WERI-Rb-1 (cell line): Measurements from ENCODE around the gene CELSR1.

Experiments
- DNase-seq: peaks from one replicate; pipeline ENCODE4 v3.0.0-alpha.2; 2020
- H3K27ac ChIP-seq: fragments of 250-450 bp; sonication (Bioruptor Pico); 2 replicates; pipeline ENCODE4 v1.5.1; 2020; ENCODE audit warnings: mild to moderate bottlenecking, moderate library complexity
- H3K27me3 ChIP-seq: fragments of 250-450 bp; sonication (Bioruptor Pico); 2 replicates; pipeline ENCODE4 v1.5.1; 2021; ENCODE audit warnings: mild to moderate bottlenecking, low read depth, moderate library complexity; ENCODE audit not compliant: insufficient read depth, severe bottlenecking
- H3K36me3 ChIP-seq: fragments of 250-450 bp; sonication (Bioruptor Pico); 2 replicates; pipeline ENCODE4 v1.5.1; 2020; ENCODE audit warnings: mild to moderate bottlenecking, moderate library complexity
- H3K4me3 ChIP-seq: 2 replicates; pipeline ENCODE4 v1.5.1; 2011; ENCODE audit warnings: low read depth, mild to moderate bottlenecking, control low read depth, low read length
- H3K9me3 ChIP-seq: fragments of 250-450 bp; sonication (Bioruptor Pico); 2 replicates; pipeline ENCODE4 v1.5.1; 2021; ENCODE audit warnings: mild to moderate bottlenecking, moderate library complexity; ENCODE audit not compliant: severe bottlenecking
- CTCF ChIP-seq: IDR thresholded peaks from 2 replicates; pipeline ENCODE4 v1.5.1; 2011; ENCODE audit warnings: low read depth, mild to moderate bottlenecking, control low read depth, inconsistent platforms, low read length

Gene CELSR1

GRCh38 chr22:46560696-46561295 lies 23.4 kb upstream of the CELSR1 start:
- H3K9me3 ChIP-seq = peaks cover 9% of the 10 kb centered on the region
- H3K4me3 ChIP-seq = no peak overlapping the region
- no peak for DNase-seq
- TF ChIP-seq CTCF = no peak
- no peaks in the 10 kb centered on the region for H3K27me3 ChIP-seq
- no peaks in the 10 kb centered on the region for H3K36me3 ChIP-seq
- H3K27ac ChIP-seq = no peak overlapping the region

- Histone ChIP-seq H3K9me3 (peaks cover 9% of the 10 kb centered on the region), H3K27ac (no peak overlapping the region), H3K36me3 (no peaks in the 10 kb centered on the region), H3K27me3 (no peaks in the 10 kb centered on the region), H3K4me3 (no peak overlapping the region)
- no peak for TF ChIP-seq CTCF
- DNase-seq = no peak
Measured at GRCh38 chr22:46557736-46558480, 20.5 kb upstream of the CELSR1 start.

DNA sequence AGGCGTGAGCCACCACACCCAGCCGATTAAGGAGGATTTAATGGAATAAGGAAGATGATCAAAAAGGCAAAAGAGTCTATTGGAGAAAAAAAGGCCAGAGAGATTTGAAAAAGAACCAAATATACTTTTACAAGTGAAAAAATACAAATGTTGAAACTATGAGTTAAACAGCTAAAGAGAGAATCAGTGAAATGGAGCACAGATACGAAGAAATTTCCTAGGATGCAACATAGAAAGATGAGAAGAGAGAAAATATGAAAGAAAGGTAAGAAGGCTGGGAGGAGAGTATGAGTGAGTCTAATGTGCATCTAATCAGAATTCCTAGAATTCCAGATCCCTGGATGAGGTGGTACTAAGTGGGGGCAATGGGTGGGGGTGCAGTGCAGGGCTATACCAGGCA lies 19.4 kb upstream of the CELSR1 start:
- Histone ChIP-seq H3K9me3 (peaks cover 9% of the 10 kb centered on the region), H3K36me3 (no peaks in the 10 kb centered on the region), H3K27me3 (no peaks in the 10 kb centered on the region), H3K4me3 (no peak overlapping the region), H3K27ac (no peak overlapping the region)
- TF ChIP-seq CTCF = no peak
- DNase-seq = no peak

DNA sequence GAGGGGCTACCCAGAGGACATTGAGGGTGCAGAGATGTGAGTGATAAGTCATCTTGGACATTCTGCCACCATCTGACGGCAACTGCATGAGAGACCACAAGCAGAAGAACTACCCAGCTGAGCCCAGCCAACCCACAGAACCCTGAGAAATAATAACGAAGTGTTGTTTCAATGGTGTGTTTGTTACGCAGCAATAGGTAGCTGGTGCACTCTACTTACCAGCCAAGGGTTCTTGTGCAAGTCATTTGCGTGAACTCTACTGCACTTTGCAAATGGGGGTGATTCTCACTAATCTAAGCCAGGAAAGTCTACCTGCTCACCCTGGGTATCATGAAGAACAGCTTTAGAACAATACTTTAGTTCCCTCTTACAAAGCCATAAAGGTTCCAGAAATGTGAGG lies 15.8 kb upstream of the CELSR1 start:
- DNase-seq = no peak
- no peaks in the 10 kb centered on the region for H3K36me3 ChIP-seq
- no peak overlapping the region for H3K4me3 ChIP-seq
- H3K9me3 ChIP-seq = peaks cover 9% of the 10 kb centered on the region
- TF ChIP-seq CTCF = no peak
- no peaks in the 10 kb centered on the region for H3K27me3 ChIP-seq
- H3K27ac ChIP-seq = no peak overlapping the region

GRCh38 chr22:46551996-46552395 lies 14.6 kb upstream of the CELSR1 start:
- Histone ChIP-seq H3K36me3 (no peaks in the 10 kb centered on the region), H3K27ac (no peak overlapping the region), H3K4me3 (no peak overlapping the region), H3K27me3 (no peaks in the 10 kb centered on the region), H3K9me3 (peaks cover 7% of the 10 kb centered on the region)
- TF ChIP-seq CTCF = no peak
- no peak for DNase-seq
